ENCODE data around the gene CFAP298. TPM values are rescaled to one million over a fixed set of nuclear protein-coding genes. Genes with fewer than 3 reads are reported as not detected.

The CFAP298 gene
- total and polyA plus RNA-seq, 2 of the 13 experiments (the other 11 are each of a cell fraction or from before 2014, with no cell fraction given), result 21.2 to 62.2 TPM

DNA sequence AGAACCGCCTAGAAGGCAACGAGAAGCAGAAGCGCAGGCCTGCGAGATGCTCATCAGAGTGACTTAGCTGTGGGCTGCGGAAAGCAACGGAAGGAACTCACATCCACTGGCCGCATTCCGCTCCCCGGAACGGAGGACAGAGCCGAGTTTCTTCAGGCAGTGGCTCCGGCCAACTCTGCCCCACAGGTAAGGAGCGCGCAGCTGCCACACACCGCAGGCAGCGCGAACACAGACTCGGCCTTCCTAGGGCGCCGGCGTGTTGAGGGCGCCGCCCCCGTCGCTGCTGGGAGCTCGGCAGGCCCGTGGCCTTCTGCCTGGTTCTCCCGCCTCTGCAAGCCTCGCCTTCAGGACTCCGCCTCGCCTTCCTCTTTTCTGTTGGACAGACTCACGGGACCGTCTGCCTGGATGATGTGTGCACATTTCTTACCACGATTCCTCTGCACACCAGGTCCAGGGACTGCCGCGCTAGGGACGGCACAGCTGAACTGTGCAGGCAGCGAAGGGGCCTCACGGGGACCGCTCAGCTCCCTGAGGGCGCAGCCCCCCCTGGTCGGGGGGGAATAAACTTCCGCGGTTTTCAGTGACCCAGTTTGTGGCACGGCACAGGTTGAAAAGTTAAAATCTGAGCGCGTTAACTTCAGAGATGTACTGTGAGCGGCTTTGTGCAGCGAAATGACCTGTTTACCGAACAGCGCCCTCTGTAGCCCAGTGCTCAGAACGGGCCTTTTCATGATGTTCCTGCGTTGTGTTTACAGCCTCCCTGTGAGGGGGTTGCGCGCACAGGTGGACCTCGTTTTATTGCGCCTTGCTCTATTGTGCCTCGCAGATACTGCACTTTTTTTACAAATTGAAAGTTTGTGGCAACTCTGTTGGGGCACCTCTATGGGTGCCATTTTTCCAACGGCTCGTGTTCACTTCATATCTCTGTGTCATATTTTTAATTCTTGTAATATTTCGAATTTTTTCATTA, 42.6 kb downstream of the CFAP298 start (continued):
- TF ChIP-seq ZNF318 (CRISPR knock-in tag; IDR thresholded peaks at IDR 0.05) (peak; percentile 67; the same call in 1 of the 2 replicates), GMEB1 (CRISPR knock-in tag; IDR thresholded peaks at IDR 0.05; ENCODE audit: borderline replicate concordance) (0 out of 2 replicates have a peak, but pooled peaks have one; percentile 33), CREB3 (CRISPR knock-in tag; IDR thresholded peaks at IDR 0.05) (no peak), ELF3 (CRISPR knock-in tag; IDR thresholded peaks at IDR 0.05) (peak; percentile 19; the same call in 1 of the 2 replicates), KDM5B (CRISPR knock-in tag; IDR thresholded peaks at IDR 0.05; ENCODE audit: borderline replicate concordance) (peak; percentile 84), ISL2 (CRISPR knock-in tag; IDR thresholded peaks at IDR 0.05) (peak; percentile 42), ZNF160 (CRISPR knock-in tag; IDR thresholded peaks at IDR 0.05) (no peak), MYC (CRISPR knock-in tag; IDR thresholded peaks at IDR 0.05; ENCODE audit: borderline replicate concordance) (peak; percentile 63; the same call in 1 of the 2 replicates), EED (CRISPR knock-in tag; IDR thresholded peaks at IDR 0.05) (peak; percentile 90; the same call in 1 of the 2 replicates), ZGPAT (CRISPR knock-in tag; IDR thresholded peaks at IDR 0.05) (peak; percentile 76; the same call in 1 of the 2 replicates), ZNF773 (CRISPR knock-in tag; IDR thresholded peaks at IDR 0.05; ENCODE audit: borderline replicate concordance) (peak; percentile 75; the same call in 1 of the 2 replicates), MXI1 (IDR thresholded peaks at IDR 0.05; ENCODE audit: borderline replicate concordance, low read depth, low read length) (peak; percentile 18; the same call in 1 of the 3 replicates)
- TF ChIP-seq, protein P1, sequence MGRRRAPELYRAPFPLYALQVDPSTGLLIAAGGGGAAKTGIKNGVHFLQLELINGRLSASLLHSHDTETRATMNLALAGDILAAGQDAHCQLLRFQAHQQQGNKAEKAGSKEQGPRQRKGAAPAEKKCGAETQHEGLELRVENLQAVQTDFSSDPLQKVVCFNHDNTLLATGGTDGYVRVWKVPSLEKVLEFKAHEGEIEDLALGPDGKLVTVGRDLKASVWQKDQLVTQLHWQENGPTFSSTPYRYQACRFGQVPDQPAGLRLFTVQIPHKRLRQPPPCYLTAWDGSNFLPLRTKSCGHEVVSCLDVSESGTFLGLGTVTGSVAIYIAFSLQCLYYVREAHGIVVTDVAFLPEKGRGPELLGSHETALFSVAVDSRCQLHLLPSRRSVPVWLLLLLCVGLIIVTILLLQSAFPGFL (CRISPR knock-in tag; IDR thresholded peaks at IDR 0.05), result 0 out of 2 replicates have a peak, but pooled peaks have one; percentile 30

Measured in HepG2 (cell line).